Activated naive CD4-positive, alpha-beta T cell (primary cell): ENCODE results near the gene LILRA6.
A peak's percentile ranks its signal among the peaks of the same experiment; 100 is the strongest.
"Not testable (repeated sequence)": the region's sequence is repeated elsewhere in the genome, so short reads cannot be mapped to it uniquely, and the experiment has no call there.

Experiments
- DNase-seq, 4 experiments: peaks; one replicate each; lab custom pipeline; 2025; lab: John Stamatoyannopoulos, UW

The LILRA6 gene

DNA sequence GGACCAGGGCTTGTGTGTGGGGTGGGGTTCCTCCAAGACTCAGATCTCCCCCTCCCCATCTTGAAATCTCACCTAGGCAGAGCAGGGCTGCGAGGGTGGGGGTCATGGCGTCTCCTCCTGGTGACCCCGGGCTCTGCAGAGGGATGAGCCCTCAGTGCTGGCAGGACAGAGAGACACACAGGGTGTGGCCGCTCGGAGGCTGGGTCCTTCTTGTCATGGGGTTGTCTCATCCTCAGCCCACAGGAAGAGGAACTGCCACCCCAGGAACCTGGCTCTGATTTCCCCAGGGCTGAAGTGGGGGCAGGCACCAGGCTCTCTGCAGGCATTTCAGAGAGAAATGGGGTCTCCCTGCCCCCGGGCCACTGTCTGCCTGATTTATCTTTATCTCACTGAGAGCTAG is at the start of gene LILRA6:
Gene LILRA6 (minus strand): TSS at position 145 of the 400 bp plus-strand sequence.
- not testable (repeated sequence) for DNase-seq

DNA sequence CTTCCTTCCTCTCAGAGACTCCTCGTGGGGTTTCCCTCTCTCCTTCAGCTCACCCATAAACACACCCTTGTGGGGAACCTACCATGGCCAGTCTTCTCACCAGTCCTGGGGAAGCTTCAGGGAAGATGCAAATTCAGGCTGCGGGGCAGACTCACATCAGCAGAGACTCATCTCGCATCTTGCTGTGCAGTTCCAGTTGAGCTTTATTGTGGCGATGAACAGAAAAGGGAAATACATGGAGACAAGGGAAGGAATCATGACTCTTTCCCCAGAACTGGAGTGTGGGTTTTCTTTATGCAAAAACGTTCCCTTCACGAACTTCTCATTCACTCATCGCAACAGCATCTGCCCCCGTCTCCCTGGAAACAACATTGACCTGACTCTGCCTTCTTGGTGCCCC is 46.6 kb upstream of the LILRA6 start:
- DNase-seq: not testable (repeated sequence)

GRCh38 chr19:54287456-54287855 is 44.9 kb upstream of the LILRA6 start:
- DNase-seq: no peak

DNA sequence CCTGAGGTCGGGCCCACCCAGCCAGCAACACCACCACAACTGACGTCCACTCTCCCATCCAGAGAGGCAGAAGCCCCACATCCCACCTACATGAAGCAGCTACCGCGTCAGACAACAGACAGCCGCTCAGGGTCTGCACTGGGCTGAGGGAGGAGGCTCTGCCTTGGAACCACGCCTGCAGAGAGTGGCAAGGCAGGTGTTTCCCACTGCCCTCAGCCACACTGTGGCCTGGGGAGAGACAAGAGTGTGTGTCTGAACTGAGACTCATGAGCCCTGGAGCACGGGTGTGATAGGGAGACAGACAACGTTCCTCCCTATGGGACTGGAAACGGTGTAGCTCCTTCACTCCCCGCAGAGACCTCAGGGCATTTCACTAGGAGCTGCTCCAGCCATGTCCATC is 43.7 kb upstream of the LILRA6 start:
- not testable (repeated sequence) for DNase-seq

DNA sequence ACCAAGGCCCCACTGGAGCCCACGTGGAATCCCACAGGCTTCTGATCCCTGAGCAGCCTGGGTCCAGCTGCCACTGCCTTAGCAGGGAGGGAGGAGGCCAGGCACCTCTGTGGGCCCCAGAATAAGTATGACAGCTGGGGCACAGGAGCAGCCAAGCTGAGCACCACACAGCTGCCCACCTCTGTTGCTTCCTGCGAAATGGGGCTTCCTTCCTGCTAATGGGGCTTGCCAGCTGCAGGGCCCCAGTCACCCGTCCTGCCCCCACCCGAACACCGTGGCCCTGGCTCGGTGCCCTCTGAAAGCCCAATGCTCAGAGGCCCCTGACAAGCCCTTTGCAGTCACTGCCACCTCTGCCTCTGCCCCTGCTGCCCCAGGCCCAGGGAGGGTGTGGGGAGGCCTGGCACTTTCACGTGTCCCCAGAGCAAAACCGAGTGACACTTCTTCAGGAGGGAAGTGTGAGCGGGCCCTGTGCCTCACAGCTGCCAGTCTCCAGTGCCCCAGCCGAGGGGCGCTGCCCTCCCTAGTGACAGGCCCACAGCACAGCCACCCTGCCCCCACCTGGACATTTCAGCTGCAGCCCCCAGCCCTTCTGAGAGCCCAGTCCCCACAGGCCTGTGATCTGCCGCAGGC is 43.0 kb upstream of the LILRA6 start:
- DNase-seq: not testable (repeated sequence)

DNA sequence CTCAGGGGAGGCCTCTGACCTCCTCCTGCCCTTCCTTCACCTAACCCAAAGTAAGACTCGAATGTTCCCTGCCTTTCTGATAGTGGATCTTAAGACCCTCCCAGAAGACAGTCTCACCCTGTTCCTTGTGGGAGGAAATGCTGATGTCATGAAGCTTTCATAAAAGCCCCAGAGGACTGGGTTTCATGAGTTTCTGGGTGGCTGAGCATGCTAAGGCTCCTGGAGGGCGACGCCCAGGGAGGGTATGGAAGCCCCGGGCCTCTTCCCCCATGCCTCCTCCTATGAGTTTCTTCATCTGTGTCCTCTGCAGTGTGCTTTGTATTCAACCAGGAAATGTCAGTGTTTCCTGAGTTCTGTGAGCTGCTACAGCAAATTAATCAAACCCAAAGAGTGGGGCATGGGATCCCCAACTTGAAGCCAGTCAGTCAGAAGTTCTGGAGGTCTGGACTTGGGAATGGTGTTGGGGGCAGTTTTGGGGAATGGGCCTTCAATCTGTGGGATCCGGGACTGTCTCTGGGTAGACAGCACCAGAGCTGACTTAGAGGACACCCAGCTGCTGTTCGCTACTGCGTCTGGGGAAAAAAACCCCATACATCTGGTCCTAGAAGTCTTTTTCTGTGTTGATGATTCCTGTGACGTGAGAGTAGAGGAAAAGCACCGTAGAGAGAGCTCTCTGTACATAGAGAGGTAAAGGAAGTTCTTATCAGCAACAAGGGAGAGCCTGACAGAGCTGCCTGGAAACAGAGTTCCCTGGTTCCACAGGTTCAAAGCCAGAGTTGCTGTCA is 40.3 kb upstream of the LILRA6 start:
- DNase-seq: no peak

DNA sequence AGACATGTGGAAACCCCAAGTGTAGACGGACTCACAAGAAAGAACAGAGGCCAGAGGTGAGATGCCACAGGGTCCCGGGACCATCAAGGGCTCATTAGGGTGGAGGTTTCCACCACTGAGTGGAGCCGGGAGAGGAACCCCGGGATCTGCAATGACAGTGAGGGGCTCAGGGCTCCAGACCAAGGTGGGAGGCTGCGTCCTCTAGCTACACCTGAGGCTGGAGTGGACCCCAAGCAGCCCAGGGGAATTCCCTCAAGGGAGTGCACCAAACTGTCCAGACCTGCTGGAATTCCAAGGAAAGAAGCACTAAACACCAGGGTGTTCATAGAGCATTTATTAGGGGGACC is 39.1 kb upstream of the LILRA6 start:
- DNase-seq: not testable (repeated sequence)

- DNase-seq: no peak
Measured at GRCh38 chr19:54281007-54281728, 38.6 kb upstream of the LILRA6 start, which contains the start of gene LILRB2. TSS of gene LILRB2 (minus strand) at chr19:54281110. CDS start at chr19:54280496, 614 bp downstream.

DNA sequence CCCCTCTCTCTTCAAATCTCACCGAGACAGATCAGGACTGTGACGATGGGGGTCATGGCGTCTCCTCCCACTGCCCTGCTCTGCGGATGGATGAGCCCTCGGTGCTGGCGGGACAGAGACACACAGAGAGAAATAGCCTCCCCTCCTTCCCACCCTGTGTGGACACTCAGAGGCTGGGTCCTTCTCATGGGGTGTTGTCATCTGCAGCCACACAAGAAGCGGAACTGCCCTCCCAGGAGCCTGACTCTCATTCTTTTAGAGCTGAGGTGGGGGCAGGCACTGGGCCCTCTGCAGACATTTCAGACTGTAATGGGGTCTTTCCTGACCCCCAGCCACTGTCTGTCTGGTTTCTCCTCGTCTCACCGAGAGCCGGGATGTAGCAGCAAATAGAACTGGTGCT is 37.9 kb upstream of the LILRA6 start:
- not testable (repeated sequence) for DNase-seq

DNA sequence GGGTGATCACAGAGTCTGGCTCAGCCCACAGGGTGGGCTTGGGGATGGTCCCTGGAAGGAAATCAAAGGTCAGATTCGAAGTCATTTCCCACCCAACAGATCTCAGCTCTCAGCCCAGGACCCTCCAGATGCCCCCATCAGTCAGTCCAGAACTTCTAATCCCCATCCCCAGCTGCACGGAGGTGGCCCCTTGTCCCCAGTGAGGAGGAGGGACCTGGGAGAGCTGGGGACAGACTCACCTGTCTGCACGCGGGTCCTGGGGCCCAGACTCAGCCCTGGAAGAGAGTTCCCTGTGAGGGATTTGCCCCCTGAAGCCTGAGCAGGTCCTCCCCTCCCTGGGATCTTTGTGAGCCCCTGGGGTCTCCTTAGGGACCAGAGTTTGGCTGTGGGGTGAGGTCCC is 37.4 kb upstream of the LILRA6 start:
- not testable (repeated sequence) for DNase-seq

DNA sequence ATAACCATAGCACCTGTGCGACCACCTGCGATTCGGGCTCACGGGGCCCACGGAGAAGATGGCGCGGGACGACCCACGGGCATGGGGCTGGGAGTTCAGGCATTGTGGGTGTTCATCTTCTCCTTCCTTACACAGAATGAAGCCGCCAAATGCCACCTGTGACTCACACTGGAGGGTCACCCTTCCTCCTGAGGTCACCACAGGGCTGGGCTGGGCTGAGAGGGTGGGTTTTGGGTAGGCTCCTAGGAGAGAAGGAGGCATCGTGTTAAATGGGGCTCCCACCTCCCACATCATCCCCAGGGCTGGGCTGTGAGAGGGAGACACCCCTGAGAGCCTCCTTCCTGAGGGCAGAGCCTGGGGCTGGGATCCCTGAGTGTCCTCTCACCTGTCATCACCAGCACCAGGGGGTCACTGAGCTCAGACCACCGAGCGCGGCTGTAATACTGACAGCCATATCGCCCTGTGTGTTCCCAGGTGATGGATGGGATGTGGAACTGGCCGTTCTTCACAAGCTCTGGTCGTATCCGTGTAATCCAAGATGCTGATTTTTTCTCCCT is 36.9 kb upstream of the LILRA6 start:
- DNase-seq: no peak

DNA sequence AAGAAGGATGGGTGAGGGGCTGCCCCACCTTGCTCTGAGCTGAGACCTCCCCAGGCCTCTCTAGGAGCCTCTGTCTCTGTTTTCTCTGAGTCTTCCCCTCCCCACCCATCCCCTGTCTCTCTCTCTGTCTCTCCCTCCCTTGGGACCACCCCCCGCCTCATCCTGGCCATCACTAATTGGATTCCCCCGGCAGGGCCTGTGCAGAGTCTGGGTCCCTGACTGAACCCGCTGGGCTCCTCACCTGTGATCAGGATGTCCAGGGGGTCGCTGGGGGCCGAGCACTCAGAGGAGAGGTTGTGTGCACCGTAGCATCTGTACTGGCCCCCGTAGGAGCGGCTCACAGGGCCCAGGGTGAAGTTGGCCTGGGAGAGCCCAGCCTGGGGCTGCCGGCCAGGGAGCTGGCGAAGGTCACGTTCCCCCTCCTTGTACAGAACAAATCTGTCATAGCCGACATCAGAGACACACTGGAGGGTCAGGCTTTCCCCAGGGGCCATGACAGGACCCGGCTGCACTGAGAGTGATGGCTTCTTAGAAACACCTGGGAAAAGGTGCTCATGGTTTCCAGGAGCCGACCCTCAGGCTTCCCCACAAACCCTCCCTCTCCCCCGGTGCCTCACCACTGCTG is 36.1 kb upstream of the LILRA6 start:
- not testable (repeated sequence) for DNase-seq

- not testable (repeated sequence) for DNase-seq
Measured at GRCh38 chr19:54278056-54278455, 35.5 kb upstream of the LILRA6 start.

DNA sequence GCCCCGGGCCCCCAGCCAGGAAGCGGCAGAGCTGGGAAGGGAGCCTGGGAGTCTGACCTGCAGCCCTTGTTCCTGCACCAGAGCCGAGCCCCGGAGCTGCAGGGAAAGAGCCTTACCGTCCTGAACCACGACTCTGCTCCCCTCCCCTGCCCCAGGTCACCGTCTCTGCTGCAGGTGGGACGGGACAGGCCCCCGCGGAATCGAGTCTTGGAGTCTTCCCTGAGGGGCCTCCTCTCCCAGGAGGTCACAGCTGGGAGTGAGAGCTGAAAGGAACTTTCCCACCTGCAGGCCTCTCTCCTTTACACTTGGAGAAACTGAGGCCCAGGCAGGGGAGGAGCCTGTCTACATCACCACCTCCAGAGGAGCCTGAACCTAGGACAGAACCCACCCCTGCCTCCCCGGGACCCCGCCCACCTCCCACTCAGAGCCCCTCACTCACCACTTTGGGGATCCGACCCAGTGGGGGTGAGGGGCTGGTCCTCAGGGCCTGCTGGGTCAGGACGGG is 34.6 kb upstream of the LILRA6 start:
- not testable (repeated sequence) for DNase-seq

DNA sequence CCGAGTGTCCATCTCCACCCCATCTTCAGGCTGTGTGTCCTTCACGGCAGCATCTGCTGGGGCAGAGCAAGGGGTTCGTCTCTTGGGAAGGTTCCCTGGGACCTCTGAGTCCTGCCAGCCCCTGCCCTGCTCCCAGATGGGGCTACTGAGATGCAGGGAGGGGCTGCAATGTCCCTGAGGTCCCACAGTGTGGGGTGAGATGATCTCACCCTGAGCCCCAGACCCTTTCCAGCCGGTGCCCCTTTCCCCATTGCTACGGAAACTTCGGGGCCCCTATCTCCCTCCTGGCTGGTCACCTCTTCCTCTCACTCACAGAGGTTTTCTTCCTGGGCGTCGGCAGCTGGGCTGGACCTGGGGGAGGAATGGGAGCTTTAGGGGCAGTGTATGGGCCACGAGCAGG is 33.4 kb upstream of the LILRA6 start:
- DNase-seq: no peak

GRCh38 chr19:54274516-54274915 is 31.9 kb upstream of the LILRA6 start:
- not testable (repeated sequence) for DNase-seq

DNA sequence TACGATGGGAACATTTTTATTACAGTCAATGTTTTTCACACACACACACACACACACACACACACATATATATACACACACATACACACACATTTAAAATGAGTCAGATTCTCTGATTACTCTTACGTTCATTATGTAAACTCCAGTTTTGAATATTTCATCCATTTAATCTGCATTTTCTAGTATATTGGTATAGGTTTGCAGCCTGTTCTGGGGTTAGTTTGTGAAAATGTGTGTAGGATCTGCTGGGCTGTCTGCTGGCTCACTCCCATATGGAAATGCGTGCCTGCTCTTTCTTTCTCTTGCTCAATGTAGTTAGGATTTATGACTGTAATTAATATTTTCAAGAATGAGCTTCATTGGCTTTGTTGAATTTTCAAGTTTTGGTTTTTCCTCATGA is 31.2 kb upstream of the LILRA6 start:
- no peak for DNase-seq

DNA sequence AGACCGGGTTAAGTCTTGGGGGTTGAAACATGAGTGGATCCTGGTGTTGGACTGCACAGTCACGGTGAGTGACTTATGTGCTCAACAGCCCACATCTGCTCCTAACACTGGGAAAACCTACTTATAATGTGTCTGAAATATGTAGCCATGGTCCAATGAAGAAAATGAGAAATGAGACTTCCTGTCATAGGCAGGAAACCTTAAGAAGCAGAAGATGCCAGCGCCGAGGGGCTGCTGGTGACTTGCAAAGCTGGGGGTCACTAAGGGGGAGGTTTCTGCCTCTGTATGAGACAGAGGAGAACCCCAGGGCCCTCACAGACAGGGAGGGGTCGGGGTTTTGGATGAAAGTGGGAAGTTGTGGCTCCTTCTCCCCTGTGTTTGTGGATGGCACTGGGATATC is 29.6 kb upstream of the LILRA6 start:
- not testable (repeated sequence) for DNase-seq

- not testable (repeated sequence) for DNase-seq
Measured at GRCh38 chr19:54271587-54271986, 29.0 kb upstream of the LILRA6 start.

DNA sequence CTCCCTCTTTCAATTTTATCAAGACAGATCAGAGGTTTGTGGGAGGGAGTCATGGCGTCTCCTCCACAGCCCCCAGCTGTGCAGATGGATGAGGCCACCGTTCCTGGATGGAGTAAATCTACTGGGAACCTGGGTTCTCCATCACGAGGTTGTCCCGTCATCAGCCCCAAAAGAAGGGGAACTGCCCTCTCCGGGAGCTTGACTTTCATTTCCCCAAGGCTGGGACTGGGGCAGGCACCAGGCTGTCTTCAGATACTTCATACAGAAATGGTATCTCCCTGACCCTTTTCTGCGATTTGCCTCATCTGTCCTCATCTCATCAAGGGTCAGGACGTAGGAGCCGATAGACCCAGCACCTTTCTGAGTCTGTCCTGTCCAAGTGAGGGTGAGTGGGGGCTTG is 28.5 kb upstream of the LILRA6 start:
- DNase-seq: no peak

DNA sequence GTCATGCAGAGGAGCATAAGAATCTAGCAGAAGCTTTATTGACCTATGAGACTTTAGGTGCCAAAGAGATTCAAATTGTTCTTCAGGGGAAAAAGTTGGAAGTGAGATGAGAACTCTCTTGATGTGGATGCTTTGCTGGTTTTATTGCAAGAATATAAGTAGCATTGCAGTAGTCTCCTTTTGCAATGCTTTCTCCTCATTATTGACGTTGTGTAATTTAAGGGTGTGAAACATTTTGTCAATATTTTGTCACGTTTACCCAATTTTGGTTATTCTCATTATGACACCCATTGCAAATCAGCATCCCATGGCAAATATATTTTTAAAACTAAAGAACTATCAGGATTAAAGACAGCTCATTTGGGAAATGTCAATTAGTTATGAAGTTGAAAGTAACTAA is 26.3 kb upstream of the LILRA6 start:
- DNase-seq: no peak

GRCh38 chr19:54266133-54266532 is 23.5 kb upstream of the LILRA6 start:
- peak; percentile 26 to 54 (median 48) for DNase-seq
